Right renal pelvis (tissue), 4 donors: ENCODE results near the gene CHAD. TPM values are rescaled to one million over a fixed set of nuclear protein-coding genes. Genes with fewer than 3 reads are reported as not detected.

Experiments used
- DNase-seq, 4 donors: peaks; one replicate each; pipeline ENCODE4 v3.0.0-alpha.2; 2013; ENCODE audit warnings: low read depth in 4 of 4, low spot score in 3 of 4, missing footprints in 1 of 4
- polyA plus RNA-seq, 4 donors: library from polyadenylated mRNA; unstranded; fragments of 120-200 nt; gene quantifications; one replicate each; pipeline ENCODE4 v1.2.1, GENCODE V29; 2013; ENCODE audit not compliant: insufficient read length in 4 of 4

Gene CHAD
- polyA plus RNA-seq, 4 donors: 0.91 to 3.0 (median 1.7) TPM

GRCh38 chr17:50460831-50461526 is 7.7 kb downstream of the CHAD start:
- no peak for DNase-seq

- no peak for DNase-seq
Measured at GRCh38 chr17:50459756-50460155, 8.9 kb downstream of the CHAD start.

- no peak for DNase-seq
Measured at GRCh38 chr17:50458701-50459676, 9.7 kb downstream of the CHAD start.

- DNase-seq: no peak
Measured at GRCh38 chr17:50458270-50458669, 10.4 kb downstream of the CHAD start.

GRCh38 chr17:50457621-50458020 is 11.1 kb downstream of the CHAD start:
- DNase-seq: no peak

GRCh38 chr17:50453901-50454300 is 14.8 kb downstream of the CHAD start:
- no peak for DNase-seq

- DNase-seq: no peak
Measured at GRCh38 chr17:50452630-50453300, 15.9 kb downstream of the CHAD start.

GRCh38 chr17:50451943-50452629 is 16.6 kb downstream of the CHAD start:
- no peak for DNase-seq

- no peak for DNase-seq
Measured at GRCh38 chr17:50448643-50449042, 20.0 kb downstream of the CHAD start.

GRCh38 chr17:50447870-50448595 is 20.6 kb downstream of the CHAD start:
- no peak for DNase-seq

GRCh38 chr17:50445730-50446325 is 22.9 kb downstream of the CHAD start:
- DNase-seq: no peak

GRCh38 chr17:50444841-50445715 is 23.6 kb downstream of the CHAD start:
- no peak for DNase-seq

- no peak for DNase-seq
Measured at GRCh38 chr17:50443505-50443974, 25.1 kb downstream of the CHAD start.

- DNase-seq: no peak
Measured at GRCh38 chr17:50440838-50441829, 27.5 kb downstream of the CHAD start.

GRCh38 chr17:50440172-50440837 is 28.4 kb downstream of the CHAD start:
- DNase-seq: no peak

GRCh38 chr17:50439008-50439407 is 29.7 kb downstream of the CHAD start:
- no peak for DNase-seq

GRCh38 chr17:50437409-50437808 is 31.3 kb downstream of the CHAD start:
- no peak for DNase-seq
